Aorta (tissue), 5 donors: ENCODE results near the gene DCDC2C. TPM values are rescaled to one million over a fixed set of nuclear protein-coding genes. Genes with fewer than 3 reads are reported as not detected.

Experiments
- ATAC-seq: fragments of 200-7000 bp; cut with Tn5 transposase; one replicate; pipeline ENCODE4 v1.9.1; 2022; ENCODE audit warnings: moderate library complexity; ENCODE audit not compliant: low FRiP score
- DNase-seq, 2 donors: peaks; one replicate each; pipeline ENCODE4 v3.0.0-alpha.2; 2020
- H3K27ac ChIP-seq, 2 donors: one replicate each; pipeline ENCODE4 v1.5.1; 2013; ENCODE audit warnings: low read length in 2 of 2, mild to moderate bottlenecking in 2 of 2, moderate library complexity in 2 of 2, control low read depth in 1 of 2, inconsistent platforms in 1 of 2, low read depth in 1 of 2
- H3K27me3 ChIP-seq, 2 donors: one replicate each; pipeline ENCODE4 v1.6.1; 2013; ENCODE audit warnings: control low read depth in 1 of 2, low read length in 1 of 2, mild to moderate bottlenecking in 1 of 2, moderate library complexity in 1 of 2; ENCODE audit not compliant: insufficient read depth in 2 of 2, control insufficient read depth in 1 of 2
- H3K36me3 ChIP-seq, 2 donors: one replicate each; pipeline ENCODE4 v1.6.1; 2013; ENCODE audit warnings: control low read depth in 1 of 2, low read length in 1 of 2, mild to moderate bottlenecking in 1 of 2; ENCODE audit not compliant: insufficient read depth in 2 of 2, control insufficient read depth in 1 of 2
- H3K4me1 ChIP-seq, 2 donors: one replicate each; pipeline ENCODE4 v1.6.1; 2013; ENCODE audit warnings: low read length in 2 of 2, control low read depth in 1 of 2, mild to moderate bottlenecking in 1 of 2, moderate library complexity in 1 of 2; ENCODE audit not compliant: insufficient read depth in 2 of 2, control insufficient read depth in 1 of 2
- H3K4me3 ChIP-seq, 2 donors: one replicate each; pipeline ENCODE4 v1.5.1; 2013; ENCODE audit warnings: low read length in 2 of 2, control low read depth in 1 of 2, mild to moderate bottlenecking in 1 of 2
- H3K9me3 ChIP-seq: one replicate; pipeline ENCODE4 v1.6.1; 2013; ENCODE audit warnings: mild to moderate bottlenecking, low read length; ENCODE audit not compliant: control insufficient read depth
- WGBS, 2 donors: extraction: QIAGEN DNeasy Blood & Tissue Kit; methylation state at CpG; one replicate each; pipeline ENCODE4 v1.1.7; 2013; 5-methylcytosine and 5-hydroxymethylcytosine counted together
- intact Hi-C, 2 donors: fragments of 100-400 bp; cut with DNase I; formaldehyde crosslinking; loops; one replicate each; pipeline versions ENCODE4 v1.14.2 to v1.15.0; 2022
- polyA plus RNA-seq, 2 donors: library from polyadenylated mRNA; stranded (reverse); fragments of 200-250 nt; gene quantifications; one replicate each; pipeline ENCODE4 v1.2.3, GENCODE V29; 2013
- total RNA-seq, 2 donors: library from RNA; stranded (reverse); fragmentation: NEBNext Ultra II Directional; extraction: Animal tissue kit (Norgen Biotek cat#: 25700); gene quantifications; one replicate each; pipeline ENCODE4 v1.2.1, GENCODE V29; 2021
- donor health status: healthy with polysubstance abuse.
- donor health status: Bipolar disorder and iron deficiency.
- donor health status: DM: no; HTN: no; CAD: no.
- donor health status: DM: no; HTN: no; CAD: no.
- donor health status: DM: yes; HTN: yes; CAD: no.

Gene DCDC2C
- total and polyA plus RNA-seq, 4 donors = 0.27 to 10.7 (median 2.4) TPM; not detected in 1

- intact Hi-C loops = no loop called here
- Histone ChIP-seq H3K27me3 (no peaks in the 10 kb centered on the region), H3K27ac (no peak overlapping the region), H3K9me3 (no peaks in the 10 kb centered on the region), H3K4me1 (no peaks in the 10 kb centered on the region), H3K4me3 (no peak overlapping the region), H3K36me3 (no peaks in the 10 kb centered on the region)
- no peak for DNase-seq
- ATAC-seq = no peak
- 44 to 45% methylated on average over 5 of the region's 5 CpGs for WGBS, 2 donors
Observed at GRCh38 chr2:3754280-3754679, 50.9 kb downstream of the DCDC2C start.

GRCh38 chr2:3754795-3755194 is 51.4 kb downstream of the DCDC2C start:
- WGBS, 2 donors = 49 to 61% methylated on average over 3 of the region's 3 CpGs
- no peak for ATAC-seq

GRCh38 chr2:3755277-3755676 is 51.9 kb downstream of the DCDC2C start:
- no peaks in the 10 kb centered on the region for H3K4me1 ChIP-seq
- H3K9me3 ChIP-seq = no peaks in the 10 kb centered on the region
- intact Hi-C loops = no loop called here
- no peak overlapping the region for H3K27ac ChIP-seq
- DNase-seq = no peak
- WGBS, 2 donors = 89 to 93% methylated on average over 3 of the region's 3 CpGs
- ATAC-seq = no peak
- H3K27me3 ChIP-seq = no peaks in the 10 kb centered on the region
- H3K4me3 ChIP-seq = no peak overlapping the region
- no peaks in the 10 kb centered on the region for H3K36me3 ChIP-seq

More at GRCh38 chr2:3754795-3755194, 51.4 kb downstream of the DCDC2C start:
- H3K36me3 ChIP-seq = no peaks in the 10 kb centered on the region
- H3K27ac ChIP-seq = no peak overlapping the region
- no peak overlapping the region for H3K4me3 ChIP-seq
- H3K27me3 ChIP-seq = no peaks in the 10 kb centered on the region
- no peak for DNase-seq
- intact Hi-C loops = no loop called here
- no peaks in the 10 kb centered on the region for H3K4me1 ChIP-seq
- H3K9me3 ChIP-seq = no peaks in the 10 kb centered on the region

DNA sequence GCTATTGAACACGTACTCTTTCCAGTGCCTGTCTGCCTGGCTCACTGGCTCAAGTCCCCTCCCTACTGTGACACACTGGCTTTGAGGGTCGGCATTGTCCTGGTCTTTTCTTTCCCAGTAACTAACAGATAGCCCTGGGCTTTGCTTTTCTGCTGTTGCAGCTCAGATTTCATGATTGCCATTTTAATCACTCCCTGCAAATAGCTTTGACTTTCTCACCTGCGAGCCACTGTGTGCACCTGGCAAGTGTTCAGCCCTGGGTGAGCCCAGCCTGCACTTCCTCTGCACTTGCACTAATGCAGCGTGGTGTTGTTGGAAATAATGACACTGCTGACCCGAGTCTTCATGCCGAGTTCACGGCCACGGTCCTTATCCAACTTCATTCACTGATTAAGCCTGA is 52.9 kb downstream of the DCDC2C start:
- DNase-seq (no peak), ATAC-seq (no peak)
- WGBS, 2 donors = 36 to 39% methylated on average over 8 of the region's 8 CpGs
- H3K4me1 ChIP-seq = no peaks in the 10 kb centered on the region
- H3K27ac ChIP-seq = no peak overlapping the region
- H3K9me3 ChIP-seq = no peaks in the 10 kb centered on the region
- no peak overlapping the region for H3K4me3 ChIP-seq
- H3K36me3 ChIP-seq = no peaks in the 10 kb centered on the region
- no peaks in the 10 kb centered on the region for H3K27me3 ChIP-seq
- intact Hi-C loops = no loop called here

DNA sequence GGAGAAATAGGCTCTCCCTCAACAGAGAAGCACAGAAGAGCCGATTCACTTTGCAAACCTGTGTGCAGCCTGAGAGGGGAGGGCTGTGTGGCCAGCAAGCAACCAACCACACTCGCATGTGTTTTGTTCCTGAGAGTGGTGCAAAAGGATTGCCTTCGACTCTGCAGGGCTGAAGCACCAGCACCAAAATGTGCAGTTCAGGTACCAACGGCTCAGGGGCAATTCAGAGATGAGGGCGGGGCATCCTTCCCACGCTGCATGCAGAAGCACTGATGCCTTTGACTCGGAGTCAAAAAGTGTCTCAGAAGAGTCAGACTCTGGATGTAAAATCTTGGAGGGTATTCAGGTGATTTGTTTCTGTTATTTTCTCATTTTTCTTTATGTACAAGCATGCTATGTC is 55.5 kb downstream of the DCDC2C start:
- intact Hi-C loops = no loop called here
- ATAC-seq (no peak), DNase-seq (no peak)

DNA sequence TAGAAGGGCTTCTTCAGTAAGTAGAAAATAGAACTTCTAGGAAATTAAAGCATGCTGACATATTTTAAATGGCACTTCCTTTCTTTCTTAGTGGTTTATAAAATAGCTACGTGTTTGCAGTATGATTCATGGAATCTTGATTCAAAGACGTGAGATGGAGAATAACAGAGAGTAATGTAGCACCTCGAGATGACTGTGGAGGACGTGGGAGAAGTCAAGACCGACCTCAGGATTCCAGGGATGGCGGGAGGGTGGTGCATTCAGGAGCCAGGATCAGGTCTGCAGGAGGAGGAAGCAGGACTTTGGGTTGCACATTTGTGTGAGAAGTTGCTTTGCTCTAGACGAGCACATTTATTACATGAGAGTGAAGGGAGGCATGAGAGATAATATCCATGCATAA is 56.0 kb downstream of the DCDC2C start:
- no peak for DNase-seq
- H3K4me3 ChIP-seq = no peak overlapping the region
- no peaks in the 10 kb centered on the region for H3K9me3 ChIP-seq
- intact Hi-C loops = no loop called here
- H3K27ac ChIP-seq = no peak overlapping the region
- ATAC-seq = no peak
- 29 to 61% methylated on average over 7 of the region's 7 CpGs for WGBS, 2 donors
- H3K36me3 ChIP-seq = no peaks in the 10 kb centered on the region
- no peaks in the 10 kb centered on the region for H3K27me3 ChIP-seq
- H3K4me1 ChIP-seq = no peaks in the 10 kb centered on the region

More for the DNA sequence above, 55.5 kb downstream of the DCDC2C start:
- Histone ChIP-seq H3K27ac (no peak overlapping the region), H3K4me3 (no peak overlapping the region), H3K27me3 (no peaks in the 10 kb centered on the region), H3K9me3 (no peaks in the 10 kb centered on the region), H3K4me1 (no peaks in the 10 kb centered on the region), H3K36me3 (no peaks in the 10 kb centered on the region)
- WGBS, 2 donors = 70 to 80% methylated on average over 7 of the region's 7 CpGs

- Histone ChIP-seq H3K9me3 (no peaks in the 10 kb centered on the region), H3K27ac (no peak overlapping the region), H3K36me3 (no peaks in the 10 kb centered on the region), H3K4me3 (no peak overlapping the region), H3K4me1 (no peaks in the 10 kb centered on the region), H3K27me3 (no peaks in the 10 kb centered on the region)
- intact Hi-C loops = no loop called here
- WGBS, 2 donors = 70 to 76% methylated on average over 4 of the region's 4 CpGs
- ATAC-seq = no peak
- no peak for DNase-seq
Observed at GRCh38 chr2:3759761-3760160, 56.4 kb downstream of the DCDC2C start.

- no peaks in the 10 kb centered on the region for H3K4me1 ChIP-seq
- ATAC-seq (no peak), DNase-seq (no peak)
- peaks cover 2% of the 10 kb centered on the region for H3K9me3 ChIP-seq
- no peaks in the 10 kb centered on the region for H3K27me3 ChIP-seq
- H3K27ac ChIP-seq = no peak overlapping the region
- 91 to 93% methylated on average over 5 of the region's 5 CpGs for WGBS, 2 donors
- H3K4me3 ChIP-seq = no peak overlapping the region
- intact Hi-C loops = no loop called here
- H3K36me3 ChIP-seq = no peaks in the 10 kb centered on the region
Observed at GRCh38 chr2:3761272-3761671, 57.9 kb downstream of the DCDC2C start.

DNA sequence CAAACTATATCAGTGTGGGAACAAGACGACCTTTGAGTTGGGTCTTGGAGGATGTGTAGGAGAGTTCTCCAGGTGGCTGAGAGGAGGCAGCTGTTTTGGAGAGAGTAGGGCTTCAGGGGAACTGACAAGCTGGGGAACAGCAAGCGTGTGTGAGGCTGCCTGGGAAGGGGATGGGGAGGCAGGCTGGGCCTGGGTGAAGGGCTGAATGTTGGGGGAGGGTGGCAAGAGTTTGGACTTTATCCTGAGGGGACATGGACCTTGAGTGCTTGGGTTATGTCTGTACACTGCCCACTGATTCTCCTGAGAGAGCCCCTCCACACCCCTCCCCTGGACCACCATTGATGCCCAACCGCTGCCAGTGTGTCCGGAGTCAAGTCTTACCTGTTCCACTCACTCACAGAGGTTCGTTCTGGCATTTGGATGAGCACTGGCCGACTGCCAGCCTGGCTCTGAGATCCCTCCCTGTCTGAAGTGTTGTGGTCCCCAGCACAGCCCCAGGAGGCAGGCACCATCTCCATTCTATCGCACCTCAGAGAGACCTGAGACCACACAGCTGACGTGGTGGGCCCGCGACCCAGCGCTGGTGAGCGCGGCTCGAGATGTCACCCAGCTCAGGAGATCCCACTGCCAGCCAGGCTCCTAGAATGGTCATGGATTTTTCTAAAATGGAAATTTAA is 59.5 kb downstream of the DCDC2C start:
- no peak overlapping the region for H3K4me3 ChIP-seq

More for the DNA sequence above, 59.5 kb downstream of the DCDC2C start:
- DNase-seq (no peak), ATAC-seq (no peak)
- H3K27ac ChIP-seq = no peak overlapping the region
- peaks cover 2% of the 10 kb centered on the region for H3K9me3 ChIP-seq
- 86 to 93% methylated on average over 14 of the region's 14 CpGs for WGBS, 2 donors
- H3K27me3 ChIP-seq = no peaks in the 10 kb centered on the region
- H3K4me1 ChIP-seq = no peaks in the 10 kb centered on the region
- intact Hi-C loops = no loop called here
- H3K36me3 ChIP-seq = no peaks in the 10 kb centered on the region
